Anterior cingulate cortex (tissue), 58 donors: Measurements from ENCODE around the gene DOCK7.
"Not testable (repeated sequence)": the region's sequence is repeated elsewhere in the genome, so short reads cannot be mapped to it uniquely, and the experiment has no call there.

Experiments
- DNase-seq, 58 donors: peaks; one replicate each; lab custom pipeline; 2025; lab: John Stamatoyannopoulos, UW

DOCK7 gene

GRCh38 chr1:62706985-62707743, 19.0 kb upstream of the DOCK7 start:
- DNase-seq = no peak

GRCh38 chr1:62698161-62698560, 10.0 kb upstream of the DOCK7 start:
- not testable (repeated sequence) for DNase-seq

- not testable (repeated sequence) for DNase-seq
These were observed 6.3 kb upstream of the DOCK7 start for GRCh38 chr1:62694479-62694878.

GRCh38 chr1:62693123-62693522, 4.9 kb upstream of the DOCK7 start:
- no peak for DNase-seq

- DNase-seq = peak in 20 of 58 donors; percentile 1 to 61 (median 21)
These were observed 3.1 kb upstream of the DOCK7 start for GRCh38 chr1:62691062-62691844.

- peak in 1 of 58 donors; percentile 2 for DNase-seq
These were observed 1.3 kb upstream of the DOCK7 start for GRCh38 chr1:62689524-62689923.

GRCh38 chr1:62688687-62689085, 500 bp upstream of the DOCK7 start:
- peak in 2 of 58 donors; percentile 55 to 65 for DNase-seq

GRCh38 chr1:62687421-62687902, 724 bp downstream of the DOCK7 start:
- DNase-seq = peak in 29 of 58 donors; percentile 2 to 73 (median 35)

GRCh38 chr1:62686822-62687221, 1.4 kb downstream of the DOCK7 start:
- no peak for DNase-seq

- no peak for DNase-seq
These were observed 2.7 kb downstream of the DOCK7 start for GRCh38 chr1:62685431-62685859.

GRCh38 chr1:62682531-62682930, 5.7 kb downstream of the DOCK7 start:
- DNase-seq = no peak

GRCh38 chr1:62680992-62681391, 7.2 kb downstream of the DOCK7 start:
- DNase-seq = not testable (repeated sequence)

- not testable (repeated sequence) for DNase-seq
These were observed 10.4 kb downstream of the DOCK7 start for GRCh38 chr1:62677822-62678221.

- no peak for DNase-seq
These were observed 11.4 kb downstream of the DOCK7 start for GRCh38 chr1:62676611-62677356.

- no peak for DNase-seq
These were observed 14.6 kb downstream of the DOCK7 start for GRCh38 chr1:62673629-62674028.

- DNase-seq = no peak
These were observed 16.2 kb downstream of the DOCK7 start for GRCh38 chr1:62672029-62672428.

- no peak for DNase-seq
These were observed 33.4 kb downstream of the DOCK7 start for GRCh38 chr1:62654744-62655143.

- no peak for DNase-seq
These were observed 35.8 kb downstream of the DOCK7 start for GRCh38 chr1:62652387-62652786.

GRCh38 chr1:62643283-62643682, 44.9 kb downstream of the DOCK7 start:
- DNase-seq = no peak

GRCh38 chr1:62637392-62638105, 50.6 kb downstream of the DOCK7 start:
- DNase-seq = no peak
